Liver (tissue), 9 donors: ENCODE data around the gene BTN3A1. TPM values are rescaled to one million over a fixed set of nuclear protein-coding genes. Genes with fewer than 3 reads are reported as not detected.

Experiments
- DNase-seq: peaks from one replicate; pipeline ENCODE4 v3.0.0-alpha.2; 2017; ENCODE audit warnings: low spot score
- H3K27ac ChIP-seq, 2 donors: one replicate each; pipeline ENCODE4 v1.7.0; 2013; ENCODE audit warnings: inconsistent platforms in 2 of 2, low read length in 2 of 2, control low read depth in 1 of 2, low read depth in 1 of 2, mild to moderate bottlenecking in 1 of 2
- H3K27me3 ChIP-seq, 4 donors: one replicate each; pipeline versions ENCODE4 v1.6.1 to v1.7.0; 2013; ENCODE audit warnings: low read length in 3 of 4, inconsistent platforms in 1 of 4, mild to moderate bottlenecking in 1 of 4, moderate library complexity in 1 of 4; ENCODE audit not compliant: control insufficient read depth in 4 of 4, insufficient read depth in 4 of 4
- H3K36me3 ChIP-seq, 4 donors: one replicate each; pipeline versions ENCODE4 v1.6.1 to v1.7.0; 2013; ENCODE audit warnings: low read length in 3 of 4, mild to moderate bottlenecking in 3 of 4, low read depth in 1 of 4, moderate library complexity in 1 of 4; ENCODE audit not compliant: control insufficient read depth in 4 of 4, insufficient read depth in 3 of 4
- H3K4me1 ChIP-seq, 4 donors: one replicate each; pipeline versions ENCODE4 v1.6.1 to v1.7.0; 2013; ENCODE audit warnings: low read length in 3 of 4, mild to moderate bottlenecking in 3 of 4, moderate library complexity in 1 of 4; ENCODE audit not compliant: control insufficient read depth in 4 of 4, insufficient read depth in 4 of 4
- H3K4me3 ChIP-seq, 3 donors: one replicate each; pipeline versions ENCODE4 v1.6.1 to v1.7.0; 2013; ENCODE audit warnings: low read length in 3 of 3, control low read depth in 1 of 3, low read depth in 1 of 3, mild to moderate bottlenecking in 1 of 3
- H3K9ac ChIP-seq, 2 donors: one replicate each; pipeline ENCODE4 v1.7.0; 2013; ENCODE audit warnings: low read length in 2 of 2, mild to moderate bottlenecking in 2 of 2, moderate library complexity in 2 of 2, control low read depth in 1 of 2, low read depth in 1 of 2
- H3K9me3 ChIP-seq, 4 donors: one replicate each; pipeline versions ENCODE4 v1.6.1 to v1.7.0; 2013; ENCODE audit warnings: low read length in 3 of 4; ENCODE audit not compliant: control insufficient read depth in 4 of 4
- CTCF ChIP-seq: fragments of 150-350 bp; IDR thresholded peaks from 2 replicates; pipeline ENCODE4 v1.5.1; 2017; ENCODE audit warnings: improper control_type of control experiment, low read depth, low read length; ENCODE audit not compliant: missing input control
- EGR1 ChIP-seq, 2 donors: IDR thresholded peaks; 2 replicates each; pipeline ENCODE4 v1.6.1; 2016 to 2018; ENCODE audit warnings: antibody characterized with exemption in 2 of 2, low read depth in 2 of 2
- FOXA1 ChIP-seq: IDR thresholded peaks from 2 replicates; pipeline ENCODE4 v1.6.1; 2016; ENCODE audit warnings: antibody characterized with exemption
- FOXA2 ChIP-seq: IDR thresholded peaks from 2 replicates; pipeline ENCODE4 v1.6.1; 2016; ENCODE audit warnings: antibody characterized with exemption
- GABPA ChIP-seq, 2 donors: IDR thresholded peaks in 1 of 2; conservative IDR thresholded peaks in 1 of 2; 2 replicates each; pipeline ENCODE4 v1.6.1; 2016; ENCODE audit warnings: antibody characterized with exemption in 2 of 2, mild to moderate bottlenecking in 1 of 2, moderate library complexity in 1 of 2
- HNF4G ChIP-seq: IDR thresholded peaks from 2 replicates; pipeline ENCODE4 v1.6.1; 2016; ENCODE audit warnings: antibody characterized with exemption
- JUND ChIP-seq, 2 donors: IDR thresholded peaks; 2 replicates each; pipeline ENCODE4 v1.6.1; 2016; ENCODE audit warnings: antibody characterized with exemption in 2 of 2
- MAX ChIP-seq: IDR thresholded peaks from 2 replicates; pipeline ENCODE4 v1.6.1; 2016; ENCODE audit warnings: antibody characterized with exemption
- NR2F2 ChIP-seq: IDR thresholded peaks from 2 replicates; pipeline ENCODE4 v1.6.1; 2016; ENCODE audit warnings: antibody characterized with exemption
- RAD21 ChIP-seq, 2 donors: IDR thresholded peaks; 2 replicates each; pipeline ENCODE4 v1.6.1; 2016; ENCODE audit warnings: antibody characterized with exemption in 2 of 2, mild to moderate bottlenecking in 2 of 2
- REST ChIP-seq: IDR thresholded peaks from 2 replicates; pipeline ENCODE4 v1.6.1; 2016; ENCODE audit warnings: antibody characterized with exemption, mild to moderate bottlenecking
- SP1 ChIP-seq: IDR thresholded peaks from 2 replicates; pipeline ENCODE4 v1.6.1; 2018; ENCODE audit warnings: antibody characterized with exemption, mild to moderate bottlenecking
- TAF1 ChIP-seq: conservative IDR thresholded peaks from 2 replicates; pipeline ENCODE4 v1.6.1; 2016; ENCODE audit warnings: antibody characterized with exemption, mild to moderate bottlenecking
- YY1 ChIP-seq: IDR thresholded peaks from 2 replicates; pipeline ENCODE4 v1.6.1; 2016; ENCODE audit warnings: antibody characterized with exemption, mild to moderate bottlenecking
- WGBS: extraction: QIAGEN DNeasy Blood & Tissue Kit; methylation state at CpG from one replicate; pipeline ENCODE4 v1.1.7; 2013; 5-methylcytosine and 5-hydroxymethylcytosine counted together
- polyA plus RNA-seq, 2 donors: library from polyadenylated mRNA; stranded (reverse) in 1 of 2; unstranded in 1 of 2; fragments of 200-250 nt in 1 of 2; fragments of >200 nt in 1 of 2; fragmentation: Nextera tagmentation in 1 of 2; extraction: Ambion mirVana in 1 of 2; gene quantifications; one replicate each; pipeline versions ENCODE4 v1.2.1 to v1.2.3, GENCODE V29; 2013 to 2015
- total RNA-seq, 2 donors: library from RNA; depleted of rRNA; stranded (reverse); fragments of >200 nt; gene quantifications; one replicate each; pipeline ENCODE4 v1.2.3, GENCODE V29; 2014
- donor health status: healthy.
- donor health status: healthy.
- donor health status: healthy.
- donor health status: healthy.
- donor health status: healthy.

BTN3A1 gene
- total and polyA plus RNA-seq, 4 donors: 2.3 to 17.1 (median 6.3) TPM

GRCh38 chr6:26389349-26389894, 12.7 kb upstream of the BTN3A1 start (continued):
- TF ChIP-seq REST: no peak

GRCh38 chr6:26390531-26390930, 11.5 kb upstream of the BTN3A1 start:
- WGBS: 85% methylated on average over 5 of the region's 5 CpGs
- TF ChIP-seq JUND (IDR thresholded peaks at IDR 0.05) (no peak), YY1 (no peak), NR2F2 (no peak), GABPA (IDR thresholded peaks at IDR 0.05 in 1 of 2, conservative IDR thresholded peaks at IDR 0.05 in 1 of 2) (no peak), SP1 (no peak), FOXA1 (no peak), HNF4G (no peak), CTCF (no peak)
- Histone ChIP-seq H3K9me3 (no peaks in the 10 kb centered on the region), H3K9ac (no peak overlapping the region), H3K4me3 (no peak overlapping the region), H3K4me1 (no peaks in the 10 kb centered on the region), H3K27me3 (no peaks in the 10 kb centered on the region), H3K27ac (no peak overlapping the region), H3K36me3 (peaks cover 0 to 5% (median 2%) of the 10 kb centered on the region in 4 donors)
- no peak for DNase-seq

- Histone ChIP-seq H3K4me3 (no peak overlapping the region), H3K27me3 (no peaks in the 10 kb centered on the region), H3K9me3 (no peaks in the 10 kb centered on the region), H3K36me3 (peaks cover 0 to 5% (median 2%) of the 10 kb centered on the region in 4 donors), H3K27ac (no peak overlapping the region), H3K9ac (no peak overlapping the region), H3K4me1 (no peaks in the 10 kb centered on the region)
- no peak for TF ChIP-seq RAD21 (IDR thresholded peaks at IDR 0.05)
- TF ChIP-seq FOXA1: no peak
- TF ChIP-seq HNF4G: no peak
- no peak for TF ChIP-seq YY1
- no peak for TF ChIP-seq TAF1
- no peak for TF ChIP-seq SP1
- TF ChIP-seq EGR1 (IDR thresholded peaks at IDR 0.05; ENCODE audit: low read depth in 2 of 2): no peak
- TF ChIP-seq FOXA2: no peak
- no peak for TF ChIP-seq GABPA (IDR thresholded peaks at IDR 0.05 in 1 of 2, conservative IDR thresholded peaks at IDR 0.05 in 1 of 2)
- TF ChIP-seq REST: no peak
- TF ChIP-seq JUND (IDR thresholded peaks at IDR 0.05): no peak
- no peak for TF ChIP-seq MAX
- no peak for TF ChIP-seq NR2F2
- no peak for DNase-seq
- WGBS: 88% methylated on average over 4 of the region's 4 CpGs
Measured at GRCh38 chr6:26392932-26393636, 9.0 kb upstream of the BTN3A1 start.
